GM12878 (cell line): ENCODE measurements around the gene DIO1. TPM values are rescaled to one million over a fixed set of nuclear protein-coding genes. Genes with fewer than 3 reads are reported as not detected.

ENCODE experiments used
- ATAC-seq: fragments of 200-7000 bp; cut with Tn5 transposase; 3 replicates; pipeline ENCODE4 v1.9.1; 2020; ENCODE audit warnings: mild to moderate bottlenecking, moderate library complexity
- BruUV-seq: library from RNA; stranded (reverse); fragments of 400-500 nt; replicated peaks from 2 replicates; lab custom pipeline; 2021; lab: Mats Ljungman, UMichigan
- CTCF ChIA-PET: fragments of 300-600 bp; sonication (Branson Sonifier 250); formaldehyde crosslinking; extraction: SDS; loops from one replicate; lab custom pipeline; 2021; ENCODE audit warnings: inconsistent platforms; lab: Yijun Ruan, JAX
- POLR2A ChIA-PET: fragments of 350-600 bp; formaldehyde crosslinking; extraction: SDS; loops from one replicate; lab custom pipeline; 2021; ENCODE audit warnings: inconsistent platforms; lab: Charles Lee
- RAD21 ChIA-PET: fragments of 300-600 bp; sonication (Branson Sonifier 250); formaldehyde crosslinking; loops from one replicate; lab custom pipeline; 2023; ENCODE audit warnings: antibody characterized with exemption; ENCODE audit not compliant: unreplicated experiment; lab: Charles Lee
- SMC1A ChIA-PET: fragments of 300-600 bp; sonication (Branson Sonifier 250); formaldehyde crosslinking; loops from one replicate; lab custom pipeline; 2023; ENCODE audit not compliant: unreplicated experiment, uncharacterized antibody; lab: Charles Lee
- DNase-seq: peaks from one replicate; pipeline ENCODE4 v3.0.0-alpha.2; 2011; ENCODE audit warnings: low read depth, low spot score
- FAIRE-seq: peaks from 3 replicates; lab custom pipeline; 2011; peaks lifted over from hg19 to GRCh38; lab: Jason Lieb, UNC
- H2AFZ ChIP-seq: 2 replicates; pipeline ENCODE4 v1.6.0; 2011; ENCODE audit warnings: low read depth, low read length, control low read depth; ENCODE audit not compliant: control insufficient read depth
- H3K27ac ChIP-seq: 2 replicates; pipeline ENCODE4 v1.5.1; 2011; ENCODE audit warnings: control low read depth; ENCODE audit not compliant: control insufficient read depth, insufficient read depth
- H3K27me3 ChIP-seq, 2 experiments: replicated peaks in 1 of 2; 2 replicates each; pipeline versions ENCODE4 v1.6.0 to v1.6.1; 2011; ENCODE audit warnings: low read length in 1 of 2; ENCODE audit not compliant: control insufficient read depth in 2 of 2, insufficient read depth in 2 of 2
- H3K36me3 ChIP-seq, 2 experiments: 2 replicates each; pipeline ENCODE4 v1.5.1; 2011; ENCODE audit warnings: low read length in 1 of 2; ENCODE audit not compliant: control insufficient read depth in 2 of 2, insufficient read depth in 2 of 2
- H3K4me1 ChIP-seq: 2 replicates; pipeline ENCODE4 v1.6.1; 2011; ENCODE audit warnings: mild to moderate bottlenecking, low read length, moderate library complexity, mixed read lengths; ENCODE audit not compliant: control insufficient read depth, insufficient read depth
- H3K4me2 ChIP-seq: 2 replicates; pipeline ENCODE4 v1.6.0; 2011; ENCODE audit warnings: control low read depth; ENCODE audit not compliant: control insufficient read depth, insufficient read depth
- H3K4me3 ChIP-seq: fragments of 200-600 bp; sonication (generic); 2 replicates; pipeline ENCODE4 v1.5.1; 2016
- H3K79me2 ChIP-seq: 2 replicates; pipeline ENCODE4 v1.6.0; 2011; ENCODE audit warnings: low read length; ENCODE audit not compliant: control insufficient read depth, insufficient read depth
- H3K9ac ChIP-seq: 2 replicates; pipeline ENCODE4 v1.8.0; 2011; ENCODE audit warnings: low read length, control low read depth, mixed read lengths; ENCODE audit not compliant: control insufficient read depth, insufficient read depth
- H3K9me3 ChIP-seq: replicated peaks from 3 replicates; pipeline ENCODE4 v1.5.1; 2011; ENCODE audit warnings: mild to moderate bottlenecking, low read length; ENCODE audit not compliant: control insufficient read depth, insufficient read depth
- H4K20me1 ChIP-seq: 2 replicates; pipeline ENCODE4 v1.6.0; 2011; ENCODE audit not compliant: control insufficient read depth, insufficient read depth
- SMC3 ChIP-seq: IDR thresholded peaks from 2 replicates; pipeline ENCODE4 v1.6.1; 2011; ENCODE audit warnings: low read length, improper control_type of control experiment, borderline replicate concordance
- TCF7 ChIP-seq: IDR thresholded peaks from 2 replicates; pipeline ENCODE4 v1.6.1; 2014; ENCODE audit warnings: antibody characterized with exemption, borderline replicate concordance
- ZBTB33 ChIP-seq: fragments of 450-650 bp; IDR thresholded peaks from 2 replicates; pipeline ENCODE4 v1.6.1; 2017; ENCODE audit warnings: mild to moderate bottlenecking
- ZNF217 ChIP-seq: fragments of 450-650 bp; IDR thresholded peaks from 2 replicates; pipeline ENCODE4 v1.6.1; 2017; ENCODE audit warnings: antibody characterized with exemption, mild to moderate bottlenecking
- ZNF622 ChIP-seq: fragments of 450-650 bp; IDR thresholded peaks from 2 replicates; pipeline ENCODE4 v1.6.1; 2017; ENCODE audit warnings: mild to moderate bottlenecking, inconsistent platforms
- ZZZ3 ChIP-seq: IDR thresholded peaks from 2 replicates; pipeline ENCODE4 v1.6.1; 2011; ENCODE audit warnings: low read depth; ENCODE audit not compliant: control insufficient read depth, insufficient read length
- WGBS: methylation state at CpG from one replicate; pipeline ENCODE4 v1.1.6; 2016; ENCODE audit warnings: low lambda C conversion rate; ENCODE audit not compliant: insufficient replicate concordance, insufficient coverage; ENCODE audit errors: missing lambda C conversion rate; 5-methylcytosine and 5-hydroxymethylcytosine counted together
- in situ Hi-C: fragments of 300-500 bp; cut with MboI; formaldehyde crosslinking; loops from 9 replicates; pipeline ENCODE4 v1.14.3; 2018; ENCODE audit warnings: mixed read lengths
- intact Hi-C: fragments of 100-400 bp; cut with micrococcal nuclease; formaldehyde crosslinking; loops from one replicate; pipeline ENCODE4 v1.14.2; 2022; ENCODE audit not compliant: unreplicated experiment
- polyA plus RNA-seq, 11 experiments: library from polyadenylated mRNA; depleted of rRNA in 4 of 11; unstranded in 6 of 11; stranded (reverse) in 5 of 11; fragments of >200 nt; fragmentation: Nextera tagmentation in 4 of 11; fragmentation: Illumina TruSeq in 1 of 11; extraction: Ambion mirVana in 4 of 11; extraction: Trizol in 1 of 11; gene quantifications; 1 replicate in 1 of 11; 2 replicates in 10 of 11; pipeline versions ENCODE4 v1.2.1 to v1.2.3, GENCODE V29; 2011 to 2016; ENCODE audit warnings: inconsistent platforms in 2 of 11, missing spikeins in 2 of 11, low read depth in 1 of 11
- total RNA-seq, 4 experiments: library from RNA; depleted of rRNA in 3 of 4; stranded (reverse); fragments of >200 nt in 3 of 4; fragmentation: Illumina TruSeq in 1 of 4; extraction: Trizol in 1 of 4; gene quantifications; 2 replicates each; pipeline versions ENCODE4 v1.2.1 to v1.2.3, GENCODE V29; 2013 to 2021
- TF ChIP-seq, protein P1 (sequence below): fragments of 450-650 bp; IDR thresholded peaks from 2 replicates; pipeline ENCODE4 v1.6.1; 2018; ENCODE audit warnings: borderline replicate concordance, mild to moderate bottlenecking; ENCODE audit not compliant: partially characterized antibody

Gene DIO1
- total and polyA plus RNA-seq, 10 of the 15 experiments (the other 5 are each of a cell fraction or from before 2014, with no cell fraction given): 0.11 to 0.26 (median 0.12) TPM; not detected in 6

- TF ChIP-seq ZNF217 (no peak), ZBTB33 (no peak), TCF7 (no peak), ZZZ3 (no peak), SMC3 (no peak), ZNF622 (no peak)
- TF ChIP-seq, protein P1, sequence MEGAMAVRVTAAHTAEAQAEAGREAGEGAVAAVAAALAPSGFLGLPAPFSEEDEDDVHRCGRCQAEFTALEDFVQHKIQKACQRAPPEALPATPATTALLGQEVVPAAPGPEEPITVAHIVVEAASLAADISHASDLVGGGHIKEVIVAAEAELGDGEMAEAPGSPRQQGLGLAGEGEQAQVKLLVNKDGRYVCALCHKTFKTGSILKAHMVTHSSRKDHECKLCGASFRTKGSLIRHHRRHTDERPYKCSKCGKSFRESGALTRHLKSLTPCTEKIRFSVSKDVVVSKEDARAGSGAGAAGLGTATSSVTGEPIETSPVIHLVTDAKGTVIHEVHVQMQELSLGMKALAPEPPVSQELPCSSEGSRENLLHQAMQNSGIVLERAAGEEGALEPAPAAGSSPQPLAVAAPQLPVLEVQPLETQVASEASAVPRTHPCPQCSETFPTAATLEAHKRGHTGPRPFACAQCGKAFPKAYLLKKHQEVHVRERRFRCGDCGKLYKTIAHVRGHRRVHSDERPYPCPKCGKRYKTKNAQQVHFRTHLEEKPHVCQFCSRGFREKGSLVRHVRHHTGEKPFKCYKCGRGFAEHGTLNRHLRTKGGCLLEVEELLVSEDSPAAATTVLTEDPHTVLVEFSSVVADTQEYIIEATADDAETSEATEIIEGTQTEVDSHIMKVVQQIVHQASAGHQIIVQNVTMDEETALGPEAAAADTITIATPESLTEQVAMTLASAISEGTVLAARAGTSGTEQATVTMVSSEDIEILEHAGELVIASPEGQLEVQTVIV: no peak
- BruUV-seq: no TSS peak
- no peak overlapping the region for H2AFZ ChIP-seq
- H4K20me1 ChIP-seq: no peaks in the 10 kb centered on the region
- no peaks in the 10 kb centered on the region for H3K4me1 ChIP-seq
- no peaks in the 10 kb centered on the region for H3K9me3 ChIP-seq
- no peak overlapping the region for H3K27ac ChIP-seq
- ChIA-PET CTCF (interaction anchor here (1.0 kb wide), 2 partner anchors 38 to 41 kb away, joined by 3 to 4 read pairs; no protein-coding TSS in a partner anchor), SMC1A (interaction anchor here (0.7 to 1.5 kb wide), 3 partner anchors 12 to 410 kb away, joined by 3 to 5 read pairs (median 4); no protein-coding TSS in a partner anchor), POLR2A (no interaction called here), RAD21 (no interaction called here)
- no peaks in the 10 kb centered on the region for H3K27me3 ChIP-seq
- no peaks in the 10 kb centered on the region for H3K79me2 ChIP-seq
- no peak overlapping the region for H3K9ac ChIP-seq
- intact Hi-C loops: no loop called here
- H3K36me3 ChIP-seq: peaks cover 1 to 12% of the 10 kb centered on the region in 2 experiments; a peak in 3 of 4 replicates
- no peak for ATAC-seq
- DNase-seq: no peak
- 100% methylated on average over 5 of the region's 5 CpGs for WGBS
- no peak for FAIRE-seq
- no peak overlapping the region for H3K4me3 ChIP-seq
- in situ Hi-C loops: no loop called here
- H3K4me2 ChIP-seq: no peak overlapping the region
Observed at GRCh38 chr1:53918343-53918742, 24.4 kb downstream of the DIO1 start.
